K562 (cell line): ENCODE data around the gene CHD6. TPM values are rescaled to one million over a fixed set of nuclear protein-coding genes. Genes with fewer than 3 reads are reported as not detected.
A peak's percentile ranks its signal among the peaks of the same experiment; 100 is the strongest.

Source experiments
- ATAC-seq: fragments of 200-7000 bp; cut with Tn5 transposase; 3 replicates; pipeline ENCODE4 v1.9.1; 2020; ENCODE audit warnings: moderate library complexity
- BruUV-seq: library from RNA; stranded (reverse); fragments of 400-500 nt; replicated peaks from 2 replicates; lab custom pipeline; 2021; lab: Mats Ljungman, UMichigan
- CTCF ChIA-PET: fragments of 300-600 bp; formaldehyde crosslinking; extraction: SDS; loops from one replicate; lab custom pipeline; 2021; ENCODE audit warnings: low intra/inter-chr PET ratio; lab: Yijun Ruan, JAX
- POLR2A ChIA-PET: fragments of 300-600, 350-650 bp; sonication (Branson Sonifier 250); formaldehyde crosslinking; extraction: SDS; loops from one replicate; lab custom pipeline; 2021; ENCODE audit warnings: antibody characterized with exemption, inconsistent platforms; lab: Yijun Ruan, JAX
- DNase-seq, 4 experiments: peaks; one replicate each; pipeline versions ENCODE4 v3.0.0 to v3.0.0-alpha.2; 2011 to 2018; ENCODE audit warnings: low spot score in 3 of 4, mixed read lengths in 3 of 4; ENCODE audit errors: extremely low read depth in 1 of 4
- FAIRE-seq: peaks from 2 replicates; lab custom pipeline; 2011; peaks lifted over from hg19 to GRCh38; lab: Jason Lieb, UNC
- H2AFZ ChIP-seq: 2 replicates; pipeline ENCODE4 v1.6.0; 2011; ENCODE audit warnings: low read depth, low read length, control low read depth, inconsistent platforms
- H3K27ac ChIP-seq: fragments of 200-600 bp; 3 replicates; pipeline ENCODE4 v1.8.0; 2011; ENCODE audit warnings: low read depth, mild to moderate bottlenecking, control low read depth, inconsistent platforms, low read length, moderate library complexity, mixed read lengths; ENCODE audit errors: extremely low read depth
- H3K27me3 ChIP-seq, 2 experiments: fragments of 300-600 bp in 1 of 2; 2 replicates in 1 of 2; 3 replicates in 1 of 2; pipeline versions ENCODE4 v1.6.0 to v1.8.0; 2011; ENCODE audit warnings: inconsistent platforms in 2 of 2, low read length in 2 of 2, mild to moderate bottlenecking in 1 of 2, mixed read lengths in 1 of 2, moderate library complexity in 1 of 2; ENCODE audit not compliant: control insufficient read depth in 2 of 2, insufficient read depth in 2 of 2
- H3K36me3 ChIP-seq: fragments of 300-600 bp; 3 replicates; pipeline ENCODE4 v1.8.0; 2011; ENCODE audit warnings: mild to moderate bottlenecking, low read length, inconsistent platforms; ENCODE audit not compliant: control insufficient read depth, insufficient read depth
- H3K4me1 ChIP-seq, 2 experiments: fragments of 200-600 bp in 1 of 2; replicated peaks in 1 of 2; 2 replicates in 1 of 2; 3 replicates in 1 of 2; pipeline versions ENCODE4 v1.5.1 to v1.8.0; 2011; ENCODE audit warnings: inconsistent platforms in 2 of 2, low read length in 2 of 2, mild to moderate bottlenecking in 1 of 2, mixed read lengths in 1 of 2, moderate library complexity in 1 of 2; ENCODE audit not compliant: control insufficient read depth in 2 of 2, insufficient read depth in 2 of 2
- H3K4me2 ChIP-seq: 2 replicates; pipeline ENCODE4 v1.6.1; 2011; ENCODE audit warnings: low read length, control low read depth, inconsistent platforms, mixed read lengths; ENCODE audit not compliant: insufficient read depth
- H3K4me3 ChIP-seq: fragments of 200-600 bp; sonication (generic), shearing (Covaris generic); 2 replicates; pipeline ENCODE4 v1.5.1; 2016; ENCODE audit warnings: control low read depth, inconsistent platforms
- H3K79me2 ChIP-seq: fragments of 200-600 bp; 3 replicates; pipeline ENCODE4 v1.8.0; 2011; ENCODE audit warnings: low read length, inconsistent platforms; ENCODE audit not compliant: control insufficient read depth, insufficient read depth
- H3K9ac ChIP-seq, 2 experiments: 2 replicates each; pipeline versions ENCODE4 v1.6.0 to v1.6.1; 2011; ENCODE audit warnings: low read depth in 2 of 2, low read length in 2 of 2, control low read depth in 1 of 2, inconsistent platforms in 1 of 2, mild to moderate bottlenecking in 1 of 2, mixed read lengths in 1 of 2; ENCODE audit not compliant: insufficient read depth in 1 of 2
- H3K9me1 ChIP-seq: one replicate; pipeline ENCODE4 v1.6.0; 2011; ENCODE audit warnings: inconsistent platforms, mild to moderate bottlenecking, low read length, moderate library complexity; ENCODE audit not compliant: control insufficient read depth, insufficient read depth
- H3K9me3 ChIP-seq: replicated peaks from 2 replicates; pipeline ENCODE4 v1.5.1; 2011; ENCODE audit warnings: low read depth, low read length, inconsistent platforms; ENCODE audit not compliant: control insufficient read depth, insufficient read depth
- H4K20me1 ChIP-seq: replicated peaks from 2 replicates; pipeline ENCODE4 v1.6.1; 2011; ENCODE audit warnings: low read length, inconsistent platforms, mixed read lengths; ENCODE audit not compliant: control insufficient read depth, insufficient read depth
- HDAC8 ChIP-seq: fragments of 450-650 bp; IDR thresholded peaks from 2 replicates; pipeline ENCODE4 v1.6.1; 2016; ENCODE audit warnings: mild to moderate bottlenecking, missing genetic modification characterization, moderate library complexity, missing compliant biosample characterization
- SPI1 ChIP-seq: IDR thresholded peaks from 2 replicates; pipeline ENCODE4 v1.6.1; 2011; ENCODE audit warnings: low read depth, low read length, control low read depth, borderline replicate concordance
- ZNF668 ChIP-seq: fragments of 250-450 bp; sonication (Bioruptor Pico); IDR thresholded peaks from 2 replicates; pipeline ENCODE4 v1.8.0; 2022; ENCODE audit warnings: mild to moderate bottlenecking, inconsistent platforms
- WGBS: fragments of 100-300 bp; shearing (Covaris generic); methylation state at CpG from one replicate; pipeline ENCODE4 v1.1.6; 2016; ENCODE audit warnings: low coverage, mixed read lengths; ENCODE audit not compliant: insufficient coverage; ENCODE audit errors: missing lambda C conversion rate; 5-methylcytosine and 5-hydroxymethylcytosine counted together
- in situ Hi-C: fragments of 300-500 bp; cut with MboI; formaldehyde crosslinking; loops from 4 replicates; pipeline ENCODE4 v1.15.0; 2018; ENCODE audit warnings: inconsistent platforms, mixed read lengths
- intact Hi-C: fragments of 100-400 bp; cut with micrococcal nuclease; formaldehyde crosslinking; loops from 2 replicates; pipeline ENCODE4 v1.14.2; 2022
- polyA plus RNA-seq, 8 experiments: library from polyadenylated mRNA; depleted of rRNA in 4 of 8; stranded (reverse) in 5 of 8; unstranded in 3 of 8; fragments of >200 nt; fragmentation: Nextera tagmentation in 2 of 8; fragmentation: Illumina TruSeq in 1 of 8; extraction: Ambion mirVana in 2 of 8; extraction: Trizol in 1 of 8; gene quantifications; 2 replicates each; pipeline versions ENCODE4 v1.2.1 to v1.2.3, GENCODE V29; 2011 to 2014; ENCODE audit warnings: inconsistent platforms in 1 of 8, missing spikeins in 1 of 8
- total RNA-seq, 7 experiments: library from RNA; depleted of rRNA in 6 of 7; stranded (reverse); fragments of >200 nt in 6 of 7; fragmentation: Illumina TruSeq in 2 of 7; extraction: Trizol in 2 of 7; gene quantifications; 2 replicates each; pipeline versions ENCODE4 v1.2.1 to v1.2.3, GENCODE V29; 2011 to 2021; ENCODE audit warnings: low replicate concordance in 1 of 7
- TF ChIP-seq, protein P1 (sequence below), 2 experiments: fragments of 450-650 bp in 1 of 2; IDR thresholded peaks; 2 replicates each; pipeline ENCODE4 v1.6.1; 2011 to 2017; ENCODE audit warnings: low read depth in 2 of 2, antibody characterized with exemption in 1 of 2, borderline replicate concordance in 1 of 2, low read length in 1 of 2, mild to moderate bottlenecking in 1 of 2, mixed read lengths in 1 of 2; ENCODE audit not compliant: control insufficient read depth in 1 of 2
- TF ChIP-seq, protein P2 (sequence below): sonication (generic); formaldehyde crosslinking; IDR thresholded peaks from 2 replicates; pipeline ENCODE4 v1.4.0; 2020; ENCODE audit warnings: mild to moderate bottlenecking, missing genetic modification reagents

CHD6 gene
- total and polyA plus RNA-seq, 9 of the 15 experiments (the other 6 are each of a cell fraction or from before 2014, with no cell fraction given), result 3.9 to 24.2 (median 12.8) TPM

DNA sequence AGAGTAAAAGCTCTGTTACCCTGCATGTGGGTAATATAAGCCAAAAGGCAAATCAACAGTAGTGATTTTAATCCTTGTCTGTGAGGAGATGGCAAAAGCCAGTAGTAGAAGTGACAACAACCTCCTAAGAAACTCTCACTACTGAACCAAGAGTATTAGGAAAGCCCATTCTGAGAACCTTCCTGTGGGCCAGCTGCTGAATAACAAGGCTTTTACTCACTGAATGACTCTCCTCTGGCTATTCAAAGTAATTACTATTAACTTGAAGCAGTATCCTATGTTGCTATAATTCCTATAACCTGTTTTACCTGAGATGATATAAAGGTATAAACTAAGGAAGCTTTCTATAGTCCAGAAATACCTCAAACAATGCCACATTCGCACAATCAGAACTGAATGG, 55.1 kb downstream of the CHD6 start (continued):
- TF ChIP-seq, protein P1, sequence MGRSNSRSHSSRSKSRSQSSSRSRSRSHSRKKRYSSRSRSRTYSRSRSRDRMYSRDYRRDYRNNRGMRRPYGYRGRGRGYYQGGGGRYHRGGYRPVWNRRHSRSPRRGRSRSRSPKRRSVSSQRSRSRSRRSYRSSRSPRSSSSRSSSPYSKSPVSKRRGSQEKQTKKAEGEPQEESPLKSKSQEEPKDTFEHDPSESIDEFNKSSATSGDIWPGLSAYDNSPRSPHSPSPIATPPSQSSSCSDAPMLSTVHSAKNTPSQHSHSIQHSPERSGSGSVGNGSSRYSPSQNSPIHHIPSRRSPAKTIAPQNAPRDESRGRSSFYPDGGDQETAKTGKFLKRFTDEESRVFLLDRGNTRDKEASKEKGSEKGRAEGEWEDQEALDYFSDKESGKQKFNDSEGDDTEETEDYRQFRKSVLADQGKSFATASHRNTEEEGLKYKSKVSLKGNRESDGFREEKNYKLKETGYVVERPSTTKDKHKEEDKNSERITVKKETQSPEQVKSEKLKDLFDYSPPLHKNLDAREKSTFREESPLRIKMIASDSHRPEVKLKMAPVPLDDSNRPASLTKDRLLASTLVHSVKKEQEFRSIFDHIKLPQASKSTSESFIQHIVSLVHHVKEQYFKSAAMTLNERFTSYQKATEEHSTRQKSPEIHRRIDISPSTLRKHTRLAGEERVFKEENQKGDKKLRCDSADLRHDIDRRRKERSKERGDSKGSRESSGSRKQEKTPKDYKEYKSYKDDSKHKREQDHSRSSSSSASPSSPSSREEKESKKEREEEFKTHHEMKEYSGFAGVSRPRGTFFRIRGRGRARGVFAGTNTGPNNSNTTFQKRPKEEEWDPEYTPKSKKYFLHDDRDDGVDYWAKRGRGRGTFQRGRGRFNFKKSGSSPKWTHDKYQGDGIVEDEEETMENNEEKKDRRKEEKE (IDR thresholded peaks at IDR 0.05; ENCODE audit: borderline replicate concordance in 1 of 2, control insufficient read depth in 1 of 2, low read depth in 2 of 2, low read length in 1 of 2), result no peak
- TF ChIP-seq HDAC8 (tag) (no peak), ZNF668 (CRISPR knock-in tag) (no peak)

DNA sequence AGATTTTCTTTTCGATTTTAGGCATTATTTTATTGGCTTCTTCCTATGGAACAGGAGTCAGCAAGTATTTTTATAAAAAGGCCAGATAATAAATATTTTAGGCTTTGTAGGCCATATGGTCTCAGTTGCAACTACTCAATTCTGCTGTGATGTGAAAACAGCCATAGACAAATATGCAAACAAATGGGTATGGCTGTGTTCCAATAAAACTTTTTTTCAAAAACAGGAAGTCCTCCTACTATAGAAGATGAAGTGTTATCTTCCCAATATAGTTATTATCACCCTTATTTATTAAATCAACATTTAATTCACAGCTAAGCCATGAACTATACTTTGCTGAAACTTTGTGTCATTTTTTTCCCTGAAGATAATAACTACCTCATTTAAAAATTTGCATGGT, 57.2 kb downstream of the CHD6 start:
- no peak for DNase-seq
- ChIA-PET CTCF (no interaction called here), POLR2A (interaction anchor here (0.7 kb wide), 1 partner anchor 11 kb away, joined by 3 read pairs; no protein-coding TSS in a partner anchor)
- H3K9ac ChIP-seq, result no peak overlapping the region
- H3K27ac ChIP-seq, result no peak overlapping the region
- no peak for ATAC-seq
- no peaks in the 10 kb centered on the region for H3K27me3 ChIP-seq
- no TSS peak for BruUV-seq
- H3K4me3 ChIP-seq, result no peak overlapping the region
- no peak overlapping the region for H2AFZ ChIP-seq
- in situ Hi-C loops (no loop called here), intact Hi-C loops (no loop called here)
- no peak for FAIRE-seq
- no peaks in the 10 kb centered on the region; a peak in 1 of 5 replicates for H3K4me1 ChIP-seq
- peaks cover 8% of the 10 kb centered on the region; the same call in 1 of the 2 replicates for H4K20me1 ChIP-seq
- no peaks in the 10 kb centered on the region for H3K9me1 ChIP-seq
- H3K4me2 ChIP-seq, result no peak overlapping the region
- 0% methylated on average over 1 of the region's 1 CpG for WGBS
- H3K9me3 ChIP-seq, result no peaks in the 10 kb centered on the region; the same call in 1 of the 2 replicates
- TF ChIP-seq, protein P2, sequence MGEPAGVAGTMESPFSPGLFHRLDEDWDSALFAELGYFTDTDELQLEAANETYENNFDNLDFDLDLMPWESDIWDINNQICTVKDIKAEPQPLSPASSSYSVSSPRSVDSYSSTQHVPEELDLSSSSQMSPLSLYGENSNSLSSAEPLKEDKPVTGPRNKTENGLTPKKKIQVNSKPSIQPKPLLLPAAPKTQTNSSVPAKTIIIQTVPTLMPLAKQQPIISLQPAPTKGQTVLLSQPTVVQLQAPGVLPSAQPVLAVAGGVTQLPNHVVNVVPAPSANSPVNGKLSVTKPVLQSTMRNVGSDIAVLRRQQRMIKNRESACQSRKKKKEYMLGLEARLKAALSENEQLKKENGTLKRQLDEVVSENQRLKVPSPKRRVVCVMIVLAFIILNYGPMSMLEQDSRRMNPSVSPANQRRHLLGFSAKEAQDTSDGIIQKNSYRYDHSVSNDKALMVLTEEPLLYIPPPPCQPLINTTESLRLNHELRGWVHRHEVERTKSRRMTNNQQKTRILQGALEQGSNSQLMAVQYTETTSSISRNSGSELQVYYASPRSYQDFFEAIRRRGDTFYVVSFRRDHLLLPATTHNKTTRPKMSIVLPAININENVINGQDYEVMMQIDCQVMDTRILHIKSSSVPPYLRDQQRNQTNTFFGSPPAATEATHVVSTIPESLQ, result no peak
- peak; percentile 21; the same call in 1 of the 2 replicates for TF ChIP-seq SPI1
- peaks cover 84% of the 10 kb centered on the region for H3K79me2 ChIP-seq
- H3K36me3 ChIP-seq, result no peaks in the 10 kb centered on the region
